Kidney (tissue), 14 donors: Measurements from ENCODE around the gene PPM1H. TPM values are rescaled to one million over a fixed set of nuclear protein-coding genes. Genes with fewer than 3 reads are reported as not detected.

ENCODE experiments used
- DNase-seq, 5 donors: peaks; one replicate each; pipeline ENCODE4 v3.0.0-alpha.2; 2013 to 2020
- FAIRE-seq: peaks from 2 replicates; lab custom pipeline; 2012; peaks lifted over from hg19 to GRCh38; lab: Jason Lieb, UNC
- H3K27ac ChIP-seq, 2 donors: one replicate each; pipeline ENCODE4 v1.7.0; 2013; ENCODE audit warnings: low read depth in 2 of 2, low read length in 2 of 2, inconsistent platforms in 1 of 2
- H3K27me3 ChIP-seq: one replicate; pipeline ENCODE4 v1.7.1; 2013; ENCODE audit warnings: low read length, inconsistent platforms; ENCODE audit not compliant: control insufficient read depth, insufficient read depth
- H3K36me3 ChIP-seq, 3 donors: one replicate each; pipeline versions ENCODE4 v1.7.0 to v1.7.1; 2013; ENCODE audit warnings: low read length in 3 of 3, control low read depth in 1 of 3, inconsistent platforms in 1 of 3; ENCODE audit not compliant: insufficient read depth in 3 of 3, control insufficient read depth in 2 of 3
- H3K4me1 ChIP-seq, 3 donors: one replicate each; pipeline versions ENCODE4 v1.7.0 to v1.7.1; 2013; ENCODE audit warnings: low read length in 3 of 3, inconsistent platforms in 1 of 3, low read depth in 1 of 3; ENCODE audit not compliant: control insufficient read depth in 2 of 3, insufficient read depth in 2 of 3
- H3K4me3 ChIP-seq, 3 donors: one replicate each; pipeline versions ENCODE4 v1.7.0 to v1.8.1; 2013; ENCODE audit warnings: low read length in 3 of 3, control low read depth in 1 of 3, inconsistent platforms in 1 of 3
- H3K9ac ChIP-seq, 3 donors: one replicate each; pipeline versions ENCODE4 v1.7.0 to v1.7.1; 2013; ENCODE audit warnings: low read length in 3 of 3, control low read depth in 1 of 3, inconsistent platforms in 1 of 3
- H3K9me3 ChIP-seq, 3 donors: one replicate each; pipeline versions ENCODE4 v1.7.0 to v1.7.1; 2013; ENCODE audit warnings: low read length in 3 of 3, control low read depth in 1 of 3, inconsistent platforms in 1 of 3; ENCODE audit not compliant: control insufficient read depth in 2 of 3, insufficient read depth in 1 of 3
- CTCF ChIP-seq: IDR thresholded peaks from 3 replicates; pipeline ENCODE4 v1.5.1; 2012; ENCODE audit warnings: mild to moderate bottlenecking, moderate library complexity, borderline replicate concordance; ENCODE audit not compliant: insufficient read depth; ENCODE audit errors: extremely low read depth
- intact Hi-C: fragments of 100-400 bp; cut with DNase I; formaldehyde crosslinking; loops from one replicate; pipeline ENCODE4 v1.11.1; 2022
- polyA plus RNA-seq: library from polyadenylated mRNA; stranded (reverse); fragments of 350-450 nt; fragmentation: Illumina TruSeq; extraction: RNeasy Lipid Tissue Mini Kit (QIAGEN cat#74804); gene quantifications from one replicate; pipeline ENCODE4 v1.2.3, GENCODE V29; 2014; ENCODE audit warnings: low read depth, low replicate concordance; ENCODE audit not compliant: insufficient read depth
- total RNA-seq: library from RNA; stranded (reverse); fragmentation: NEBNext Ultra II Directional; extraction: Animal tissue kit (Norgen Biotek cat#: 25700); gene quantifications from one replicate; pipeline ENCODE4 v1.2.1, GENCODE V29; 2021
- donor health status: control.
- donor health status: control.
- donor health status: control.
- donor health status: control.
- donor health status: control.
- donor health status: DM: yes; HTN: yes; CAD: no.
- donor health status: Normal renal cell carcinoma (clear cell type).

Gene PPM1H
- total and polyA plus RNA-seq, 2 donors from 2014 or later: 8.7 to 25.0 TPM

DNA sequence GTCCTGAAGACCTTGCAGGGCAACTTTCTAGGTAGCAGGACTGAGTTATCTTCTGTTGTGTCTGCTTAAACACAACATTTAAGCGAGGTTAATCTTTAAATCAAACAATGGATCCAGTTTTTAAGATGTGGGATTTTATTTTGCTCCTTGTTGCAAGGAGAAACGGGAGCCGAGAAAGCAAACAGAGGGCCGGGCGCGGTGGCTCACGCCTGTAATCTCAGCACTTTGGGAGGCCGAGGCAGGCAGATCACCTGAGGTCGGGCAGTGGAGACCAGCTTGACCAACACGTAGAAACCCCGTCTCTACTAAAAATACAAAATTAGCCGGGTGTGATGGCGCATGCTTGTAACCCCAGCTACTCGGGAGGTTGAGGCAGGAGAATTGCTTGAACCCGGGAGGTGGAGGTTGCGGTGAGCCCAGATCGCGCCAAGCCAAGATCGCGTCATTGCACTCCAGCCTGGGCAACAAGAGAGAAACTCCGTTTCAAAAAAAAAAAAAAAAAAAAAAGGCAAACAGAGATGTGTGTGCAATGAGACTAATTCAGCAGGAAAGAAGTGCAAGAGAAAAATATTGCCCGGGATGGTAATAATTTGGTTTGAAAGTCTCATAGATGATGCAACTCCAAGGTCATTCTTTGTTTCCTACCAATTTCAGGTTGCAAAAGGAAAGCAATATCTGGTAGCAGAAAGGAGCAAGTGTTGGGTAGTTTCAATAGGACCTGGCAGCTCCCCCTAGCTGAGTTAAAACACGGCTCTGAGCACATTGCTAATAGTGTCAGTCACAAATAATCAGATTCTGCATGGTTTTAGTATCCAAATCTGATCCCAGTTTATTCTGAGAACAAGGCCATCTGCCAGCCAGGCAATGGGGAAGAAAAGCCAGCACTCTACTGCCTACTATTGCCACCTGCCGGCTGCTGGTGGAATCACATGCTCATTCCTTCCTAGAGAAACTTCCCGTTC is 141.4 kb downstream of the PPM1H start:
- DNase-seq: peak; percentile 84 to 93 (median 89)
- intact Hi-C loops: loop anchor here (10.0 kb wide), 1 partner anchor 359 kb away; no protein-coding TSS in a partner anchor
- no peaks in the 10 kb centered on the region for H3K27me3 ChIP-seq
- peak; percentile 96 for TF ChIP-seq CTCF
- FAIRE-seq: peak; percentile 93
- no peaks in the 10 kb centered on the region for H3K9me3 ChIP-seq
- H3K4me3 ChIP-seq: no peak overlapping the region
- no peaks in the 10 kb centered on the region for H3K36me3 ChIP-seq
- peak overlapping the region in 1 of 2 donors; percentile 14 for H3K27ac ChIP-seq
- H3K9ac ChIP-seq: no peak overlapping the region
- no peaks in the 10 kb centered on the region for H3K4me1 ChIP-seq

GRCh38 chr12:62792236-62792870 is 142.6 kb downstream of the PPM1H start:
- Histone ChIP-seq H3K4me1 (no peaks in the 10 kb centered on the region), H3K9ac (peak overlapping the region in 1 of 3 donors; percentile 9), H3K9me3 (no peaks in the 10 kb centered on the region), H3K27ac (no peak overlapping the region), H3K36me3 (no peaks in the 10 kb centered on the region), H3K27me3 (no peaks in the 10 kb centered on the region), H3K4me3 (no peak overlapping the region)
- no peak for TF ChIP-seq CTCF
- FAIRE-seq: no peak
- intact Hi-C loops: loop anchor here (10.0 kb wide), 1 partner anchor 358 kb away; no protein-coding TSS in a partner anchor
- DNase-seq: peak in 1 of 5 donors; percentile 12

GRCh38 chr12:62789851-62790250 is 145.1 kb downstream of the PPM1H start:
- Histone ChIP-seq H3K9me3 (no peaks in the 10 kb centered on the region), H3K9ac (no peak overlapping the region), H3K27me3 (no peaks in the 10 kb centered on the region), H3K4me3 (no peak overlapping the region), H3K27ac (no peak overlapping the region), H3K36me3 (peaks cover 0 to 2% (median 0%) of the 10 kb centered on the region in 3 donors), H3K4me1 (peaks cover 0 to 7% (median 0%) of the 10 kb centered on the region in 3 donors)
- TF ChIP-seq CTCF: no peak
- intact Hi-C loops: loop anchor here (10.0 kb wide), 1 partner anchor 355 kb away; no protein-coding TSS in a partner anchor
- DNase-seq (no peak), FAIRE-seq (no peak)
